CD4-positive, CD25-positive, alpha-beta regulatory T cell (primary cell): ENCODE data around the gene LGI2. TPM values are rescaled to one million over a fixed set of nuclear protein-coding genes. Genes with fewer than 3 reads are reported as not detected.

Experiments used
- ATAC-seq, 2 donors: fragments of 150-1000 bp; cut with Tn5 transposase; one replicate each; pipeline ENCODE4 v1.10.0; 2021; ENCODE audit warnings: low read depth in 2 of 2, moderate number of reproducible peaks in 2 of 2, moderate library complexity in 1 of 2
- DNase-seq, 3 donors: peaks; one replicate each; pipeline versions ENCODE4 v3.0.0 to v3.0.0-alpha.2; 2012 to 2022; ENCODE audit warnings: mixed read lengths in 1 of 3
- H3K27ac ChIP-seq: one replicate; pipeline ENCODE4 v1.7.0; 2013; ENCODE audit warnings: mild to moderate bottlenecking, low read length; ENCODE audit not compliant: insufficient read depth, poor library complexity, severe bottlenecking
- H3K27me3 ChIP-seq: one replicate; pipeline ENCODE4 v1.7.0; 2013; ENCODE audit warnings: low read length; ENCODE audit not compliant: control insufficient read depth, insufficient read depth
- H3K36me3 ChIP-seq: one replicate; pipeline ENCODE4 v1.7.0; 2013; ENCODE audit warnings: mild to moderate bottlenecking, low read length, moderate library complexity; ENCODE audit not compliant: control insufficient read depth, insufficient read depth
- H3K4me1 ChIP-seq: 2 replicates; pipeline ENCODE4 v1.7.0; 2013; ENCODE audit warnings: mild to moderate bottlenecking, low read length; ENCODE audit not compliant: insufficient read depth, control insufficient read depth, poor library complexity, severe bottlenecking
- H3K4me3 ChIP-seq: one replicate; pipeline ENCODE4 v1.7.0; 2013; ENCODE audit warnings: low read depth, mild to moderate bottlenecking, low read length, moderate library complexity
- H3K9me3 ChIP-seq, 2 experiments: 1 replicate in 1 of 2; 2 replicates in 1 of 2; pipeline ENCODE4 v1.7.0; 2013; ENCODE audit warnings: low read length in 2 of 2, mild to moderate bottlenecking in 1 of 2, moderate library complexity in 1 of 2; ENCODE audit not compliant: control insufficient read depth in 2 of 2
- H3K27ac Mint-ChIP-seq, 3 donors: one replicate each; pipeline ENCODE4 v1.8.0; 2020 to 2022; ENCODE audit warnings: mild to moderate bottlenecking in 3 of 3, mixed read lengths in 3 of 3, moderate library complexity in 2 of 3
- H3K27me3 Mint-ChIP-seq: one replicate; pipeline ENCODE4 v1.8.0; 2022; ENCODE audit warnings: mild to moderate bottlenecking, mixed read lengths
- H3K36me3 Mint-ChIP-seq: one replicate; pipeline ENCODE4 v1.8.0; 2020; ENCODE audit warnings: mixed read lengths
- H3K4me1 Mint-ChIP-seq, 4 donors: one replicate each; pipeline ENCODE4 v1.8.0; 2020 to 2022; ENCODE audit warnings: mixed read lengths in 4 of 4, mild to moderate bottlenecking in 1 of 4
- H3K4me3 Mint-ChIP-seq, 4 donors: one replicate each; pipeline ENCODE4 v1.8.0; 2020 to 2022; ENCODE audit warnings: mild to moderate bottlenecking in 4 of 4, mixed read lengths in 4 of 4, moderate library complexity in 3 of 4
- H3K9me3 Mint-ChIP-seq, 7 donors: one replicate each; pipeline ENCODE4 v1.8.0; 2020 to 2022; ENCODE audit warnings: mixed read lengths in 7 of 7, mild to moderate bottlenecking in 3 of 7, moderate library complexity in 2 of 7
- polyA plus RNA-seq, 4 donors: library from polyadenylated mRNA; unstranded; fragments of 300-500 nt; fragmentation: Illumina TruSeq; gene quantifications; one replicate each; pipeline ENCODE4 v1.2.3, GENCODE V29; 2021
- total RNA-seq: library from RNA; stranded (reverse); gene quantifications from one replicate; pipeline ENCODE4 v1.2.3, GENCODE V29; 2022

LGI2 gene
- total and polyA plus RNA-seq, 5 donors from 2014 or later: not detected

- H3K27me3 ChIP-seq: peaks cover 27% of the 10 kb centered on the region
- Mint-ChIP-seq H3K27ac (no peak overlapping the region), H3K9me3 (peaks cover 0 to 8% (median 4%) of the 10 kb centered on the region in 7 donors), H3K4me1 (peaks cover 0 to 9% (median 2%) of the 10 kb centered on the region in 4 donors), H3K27me3 (peaks cover 60% of the 10 kb centered on the region), H3K36me3 (peaks cover 3% of the 10 kb centered on the region), H3K4me3 (no peak overlapping the region)
- no peak for ATAC-seq
- DNase-seq: no peak
- no peaks in the 10 kb centered on the region for H3K4me1 ChIP-seq
- H3K9me3 ChIP-seq: no peaks in the 10 kb centered on the region
- H3K4me3 ChIP-seq: no peak overlapping the region
- no peaks in the 10 kb centered on the region for H3K36me3 ChIP-seq
- no peak overlapping the region for H3K27ac ChIP-seq
These were observed 2.8 kb upstream of the LGI2 start for GRCh38 chr4:25033526-25033925.

- H3K36me3 ChIP-seq: no peaks in the 10 kb centered on the region
- Mint-ChIP-seq H3K27ac (no peak overlapping the region), H3K36me3 (peaks cover 3% of the 10 kb centered on the region), H3K9me3 (peaks cover 0 to 8% (median 0%) of the 10 kb centered on the region in 7 donors), H3K4me1 (peaks cover 0 to 10% (median 2%) of the 10 kb centered on the region in 4 donors), H3K4me3 (no peak overlapping the region), H3K27me3 (peaks cover 66% of the 10 kb centered on the region)
- H3K4me1 ChIP-seq: no peaks in the 10 kb centered on the region
- H3K27ac ChIP-seq: no peak overlapping the region
- DNase-seq (no peak), ATAC-seq (no peak)
- H3K4me3 ChIP-seq: no peak overlapping the region
- H3K27me3 ChIP-seq: peaks cover 28% of the 10 kb centered on the region
- no peaks in the 10 kb centered on the region for H3K9me3 ChIP-seq
These were observed 1.4 kb upstream of the LGI2 start for GRCh38 chr4:25032126-25032525.

- Mint-ChIP-seq H3K4me1 (peaks cover 0 to 10% (median 2%) of the 10 kb centered on the region in 4 donors), H3K27ac (no peak overlapping the region), H3K36me3 (peaks cover 3% of the 10 kb centered on the region), H3K27me3 (peaks cover 67% of the 10 kb centered on the region), H3K9me3 (peaks cover 0 to 8% (median 0%) of the 10 kb centered on the region in 7 donors), H3K4me3 (peak overlapping the region in 1 of 4 donors; percentile 25)
- DNase-seq: no peak
- H3K27ac ChIP-seq: no peak overlapping the region
- ATAC-seq: no peak
- H3K4me3 ChIP-seq: no peak overlapping the region
- no peaks in the 10 kb centered on the region for H3K36me3 ChIP-seq
- H3K4me1 ChIP-seq: no peaks in the 10 kb centered on the region
- H3K9me3 ChIP-seq: no peaks in the 10 kb centered on the region
- peaks cover 34% of the 10 kb centered on the region for H3K27me3 ChIP-seq
These were observed 403 bp upstream of the LGI2 start for GRCh38 chr4:25031077-25031621.

GRCh38 chr4:25029479-25030276 lies 1.1 kb downstream of the LGI2 start:
- no peak overlapping the region for H3K4me3 ChIP-seq
- H3K27me3 ChIP-seq: peaks cover 34% of the 10 kb centered on the region
- Mint-ChIP-seq H3K27ac (no peak overlapping the region), H3K9me3 (peaks cover 0 to 4% (median 2%) of the 10 kb centered on the region in 7 donors), H3K36me3 (peaks cover 3% of the 10 kb centered on the region), H3K4me1 (peaks cover 0 to 10% (median 2%) of the 10 kb centered on the region in 4 donors), H3K27me3 (peaks cover 60% of the 10 kb centered on the region), H3K4me3 (peak overlapping the region in 1 of 4 donors; percentile 10)
- ATAC-seq (no peak), DNase-seq (no peak)
- H3K27ac ChIP-seq: no peak overlapping the region
- H3K9me3 ChIP-seq: no peaks in the 10 kb centered on the region
- no peaks in the 10 kb centered on the region for H3K36me3 ChIP-seq
- H3K4me1 ChIP-seq: no peaks in the 10 kb centered on the region

GRCh38 chr4:25028851-25029250 lies 1.9 kb downstream of the LGI2 start:
- H3K27me3 Mint-ChIP-seq: peaks cover 53% of the 10 kb centered on the region
- peaks cover 34% of the 10 kb centered on the region for H3K27me3 ChIP-seq
- H3K27ac Mint-ChIP-seq: no peak overlapping the region
- H3K4me3 Mint-ChIP-seq: no peak overlapping the region
- no peaks in the 10 kb centered on the region for H3K9me3 ChIP-seq
- peaks cover 0 to 5% (median 0%) of the 10 kb centered on the region in 7 donors for H3K9me3 Mint-ChIP-seq
- H3K4me3 ChIP-seq: no peak overlapping the region
- ATAC-seq (no peak), DNase-seq (no peak)
- H3K36me3 Mint-ChIP-seq: no peaks in the 10 kb centered on the region
- H3K4me1 ChIP-seq: no peaks in the 10 kb centered on the region
- peaks cover 0 to 10% (median 2%) of the 10 kb centered on the region in 4 donors for H3K4me1 Mint-ChIP-seq
- H3K36me3 ChIP-seq: no peaks in the 10 kb centered on the region
- H3K27ac ChIP-seq: no peak overlapping the region

GRCh38 chr4:25022766-25023165 lies 8.0 kb downstream of the LGI2 start:
- no peaks in the 10 kb centered on the region for H3K4me1 ChIP-seq
- no peak overlapping the region for H3K4me3 ChIP-seq
- H3K27ac ChIP-seq: no peak overlapping the region
- Mint-ChIP-seq H3K9me3 (peaks cover 0 to 5% (median 0%) of the 10 kb centered on the region in 7 donors), H3K27me3 (peaks cover 39% of the 10 kb centered on the region), H3K36me3 (no peaks in the 10 kb centered on the region), H3K4me1 (no peaks in the 10 kb centered on the region), H3K4me3 (no peak overlapping the region), H3K27ac (no peak overlapping the region)
- H3K27me3 ChIP-seq: peaks cover 10% of the 10 kb centered on the region
- DNase-seq (no peak), ATAC-seq (no peak)
- no peaks in the 10 kb centered on the region for H3K36me3 ChIP-seq
- no peaks in the 10 kb centered on the region for H3K9me3 ChIP-seq

GRCh38 chr4:25021216-25021615 lies 9.5 kb downstream of the LGI2 start:
- H3K36me3 Mint-ChIP-seq: no peaks in the 10 kb centered on the region
- H3K27me3 ChIP-seq: peaks cover under 1% of the 10 kb centered on the region
- DNase-seq: no peak
- no peaks in the 10 kb centered on the region for H3K4me1 Mint-ChIP-seq
- H3K4me3 ChIP-seq: no peak overlapping the region
- H3K4me3 Mint-ChIP-seq: no peak overlapping the region
- H3K27ac ChIP-seq: no peak overlapping the region
- H3K27me3 Mint-ChIP-seq: peaks cover 32% of the 10 kb centered on the region
- H3K9me3 ChIP-seq: no peaks in the 10 kb centered on the region
- no peaks in the 10 kb centered on the region for H3K4me1 ChIP-seq
- peaks cover 0 to 5% (median 0%) of the 10 kb centered on the region in 7 donors for H3K9me3 Mint-ChIP-seq
- no peaks in the 10 kb centered on the region for H3K36me3 ChIP-seq
- no peak overlapping the region for H3K27ac Mint-ChIP-seq
- ATAC-seq: no peak
